T-helper 2 cell treated with Interferon-gamma antibody and Interleukin-4, amounts not matched to agents 5 μg/mL and 100 μg/mL, for 36 hours (primary cell): ENCODE data around the gene ICAM1.
A peak's percentile ranks its signal among the peaks of the same experiment; 100 is the strongest.
"Not testable (repeated sequence)": the region's sequence is repeated elsewhere in the genome, so short reads cannot be mapped to it uniquely, and the experiment has no call there.

Experiments
- DNase-seq: peaks from one replicate; pipeline ENCODE4 v3.0.0; 2021; ENCODE audit warnings: low spot score
- H3K27ac Mint-ChIP-seq: one replicate; pipeline ENCODE4 v1.8.0; 2021; ENCODE audit warnings: mild to moderate bottlenecking, mixed read lengths
- H3K27me3 Mint-ChIP-seq: one replicate; pipeline ENCODE4 v1.8.0; 2021; ENCODE audit warnings: low read depth, mixed read lengths
- H3K36me3 Mint-ChIP-seq: one replicate; pipeline ENCODE4 v1.8.0; 2021; ENCODE audit warnings: low read depth, mixed read lengths
- H3K4me1 Mint-ChIP-seq: one replicate; pipeline ENCODE4 v1.8.0; 2021; ENCODE audit warnings: low read depth, mixed read lengths
- H3K4me3 Mint-ChIP-seq: one replicate; pipeline ENCODE4 v1.8.0; 2022; ENCODE audit warnings: mild to moderate bottlenecking, moderate library complexity, mixed read lengths
- H3K9me3 Mint-ChIP-seq: one replicate; pipeline ENCODE4 v1.8.0; 2021; ENCODE audit warnings: mixed read lengths

ICAM1 gene

GRCh38 chr19:10277795-10278589 is 7.1 kb downstream of the ICAM1 start:
- Mint-ChIP-seq H3K27me3 (no peaks in the 10 kb centered on the region), H3K36me3 (peaks cover 31% of the 10 kb centered on the region), H3K4me1 (peaks cover 16% of the 10 kb centered on the region), H3K9me3 (no peaks in the 10 kb centered on the region), H3K27ac (no peak overlapping the region), H3K4me3 (no peak overlapping the region)
- no peak for DNase-seq

GRCh38 chr19:10278935-10279334 is 8.0 kb downstream of the ICAM1 start:
- peaks cover 35% of the 10 kb centered on the region for H3K36me3 Mint-ChIP-seq
- no peaks in the 10 kb centered on the region for H3K27me3 Mint-ChIP-seq
- DNase-seq, result no peak
- no peak overlapping the region for H3K4me3 Mint-ChIP-seq
- no peaks in the 10 kb centered on the region for H3K9me3 Mint-ChIP-seq
- H3K4me1 Mint-ChIP-seq, result peaks cover 16% of the 10 kb centered on the region
- H3K27ac Mint-ChIP-seq, result no peak overlapping the region

- Mint-ChIP-seq H3K27me3 (no peaks in the 10 kb centered on the region), H3K9me3 (no peaks in the 10 kb centered on the region), H3K36me3 (peaks cover 34% of the 10 kb centered on the region), H3K4me3 (no peak overlapping the region), H3K4me1 (peaks cover 11% of the 10 kb centered on the region), H3K27ac (peak overlapping the region; percentile 43)
- DNase-seq, result no peak
Measured at GRCh38 chr19:10279737-10280442, 9.0 kb downstream of the ICAM1 start.

- H3K36me3 Mint-ChIP-seq, result peaks cover 45% of the 10 kb centered on the region
- not testable (repeated sequence) for H3K4me3 Mint-ChIP-seq, H3K27me3 Mint-ChIP-seq, H3K9me3 Mint-ChIP-seq, H3K27ac Mint-ChIP-seq, DNase-seq
- H3K4me1 Mint-ChIP-seq, result peaks cover 27% of the 10 kb centered on the region
Measured at GRCh38 chr19:10282043-10282442, 11.1 kb downstream of the ICAM1 start.

GRCh38 chr19:10283301-10284064 is 12.6 kb downstream of the ICAM1 start:
- Mint-ChIP-seq H3K4me3 (no peak overlapping the region), H3K36me3 (peaks cover 35% of the 10 kb centered on the region), H3K4me1 (peaks cover 33% of the 10 kb centered on the region), H3K9me3 (no peaks in the 10 kb centered on the region), H3K27me3 (peaks cover 3% of the 10 kb centered on the region), H3K27ac (no peak overlapping the region)
- no peak for DNase-seq

- Mint-ChIP-seq H3K27me3 (peaks cover 10% of the 10 kb centered on the region), H3K9me3 (no peaks in the 10 kb centered on the region), H3K36me3 (peaks cover 31% of the 10 kb centered on the region), H3K27ac (no peak overlapping the region), H3K4me1 (peaks cover 38% of the 10 kb centered on the region), H3K4me3 (no peak overlapping the region)
- DNase-seq, result no peak
Measured at GRCh38 chr19:10284065-10284959, 13.4 kb downstream of the ICAM1 start.

DNA sequence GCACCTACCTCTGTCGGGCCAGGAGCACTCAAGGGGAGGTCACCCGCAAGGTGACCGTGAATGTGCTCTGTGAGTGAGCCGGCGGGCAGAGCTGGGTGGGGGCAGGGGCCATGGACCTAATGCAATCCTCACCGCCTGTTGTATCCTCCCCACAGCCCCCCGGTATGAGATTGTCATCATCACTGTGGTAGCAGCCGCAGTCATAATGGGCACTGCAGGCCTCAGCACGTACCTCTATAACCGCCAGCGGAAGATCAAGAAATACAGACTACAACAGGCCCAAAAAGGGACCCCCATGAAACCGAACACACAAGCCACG is 14.0 kb downstream of the ICAM1 start:
- no peak for DNase-seq
- Mint-ChIP-seq H3K36me3 (peaks cover 28% of the 10 kb centered on the region), H3K27ac (peak overlapping the region; percentile 27), H3K27me3 (peaks cover 11% of the 10 kb centered on the region), H3K4me1 (peaks cover 35% of the 10 kb centered on the region), H3K9me3 (no peaks in the 10 kb centered on the region), H3K4me3 (no peak overlapping the region)

DNA sequence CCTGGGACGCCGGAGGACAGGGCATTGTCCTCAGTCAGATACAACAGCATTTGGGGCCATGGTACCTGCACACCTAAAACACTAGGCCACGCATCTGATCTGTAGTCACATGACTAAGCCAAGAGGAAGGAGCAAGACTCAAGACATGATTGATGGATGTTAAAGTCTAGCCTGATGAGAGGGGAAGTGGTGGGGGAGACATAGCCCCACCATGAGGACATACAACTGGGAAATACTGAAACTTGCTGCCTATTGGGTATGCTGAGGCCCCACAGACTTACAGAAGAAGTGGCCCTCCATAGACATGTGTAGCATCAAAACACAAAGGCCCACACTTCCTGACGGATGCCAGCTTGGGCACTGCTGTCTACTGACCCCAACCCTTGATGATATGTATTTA is 14.5 kb downstream of the ICAM1 start:
- no peak for DNase-seq
- Mint-ChIP-seq H3K36me3 (peaks cover 26% of the 10 kb centered on the region), H3K27ac (peak overlapping the region; percentile 27), H3K27me3 (peaks cover 16% of the 10 kb centered on the region), H3K4me1 (peaks cover 37% of the 10 kb centered on the region), H3K9me3 (no peaks in the 10 kb centered on the region), H3K4me3 (no peak overlapping the region)

GRCh38 chr19:10286803-10287737 is 16.1 kb downstream of the ICAM1 start, which contains the start of gene ICAM4:
ICAM4 (plus strand) TSS chr19:10286955; CDS start chr19:10287013, 58 bp downstream.
- H3K4me1 Mint-ChIP-seq, result peaks cover 48% of the 10 kb centered on the region
- peaks cover 22% of the 10 kb centered on the region for H3K36me3 Mint-ChIP-seq
- peak; percentile 52 for DNase-seq
- H3K27me3 Mint-ChIP-seq, result peaks cover 31% of the 10 kb centered on the region
- peak within 1 kb of the TSS; percentile 68 for H3K27ac Mint-ChIP-seq
- peak within 1 kb of the TSS; percentile 71 for H3K4me3 Mint-ChIP-seq
- no peaks in the 10 kb centered on the region for H3K9me3 Mint-ChIP-seq

DNA sequence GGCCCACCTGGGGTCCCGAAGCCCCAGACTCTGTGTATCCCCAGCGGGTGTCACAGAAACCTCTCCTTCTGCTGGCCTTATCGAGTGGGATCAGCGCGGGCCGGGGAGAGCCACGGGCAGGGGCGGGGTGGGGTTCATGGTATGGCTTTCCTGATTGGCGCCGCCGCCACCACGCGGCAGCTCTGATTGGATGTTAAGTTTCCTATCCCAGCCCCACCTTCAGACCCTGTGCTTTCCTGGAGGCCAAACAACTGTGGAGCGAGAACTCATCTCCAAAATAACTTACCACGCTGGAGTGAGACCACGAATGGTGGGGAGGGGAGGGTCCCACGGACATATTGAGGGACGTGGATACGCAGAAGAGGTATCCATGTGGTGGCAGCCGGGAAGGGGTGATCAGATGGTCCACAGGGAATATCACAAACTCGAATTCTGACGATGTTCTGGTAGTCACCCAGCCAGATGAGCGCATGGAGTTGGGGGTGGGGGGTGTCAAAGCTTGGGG is 17.8 kb downstream of the ICAM1 start:
- peak; percentile 49 for DNase-seq
- Mint-ChIP-seq H3K27me3 (peaks cover 48% of the 10 kb centered on the region), H3K4me1 (peaks cover 58% of the 10 kb centered on the region), H3K9me3 (no peaks in the 10 kb centered on the region), H3K27ac (peak overlapping the region; percentile 69), H3K36me3 (peaks cover 17% of the 10 kb centered on the region), H3K4me3 (peak overlapping the region; percentile 87)

DNA sequence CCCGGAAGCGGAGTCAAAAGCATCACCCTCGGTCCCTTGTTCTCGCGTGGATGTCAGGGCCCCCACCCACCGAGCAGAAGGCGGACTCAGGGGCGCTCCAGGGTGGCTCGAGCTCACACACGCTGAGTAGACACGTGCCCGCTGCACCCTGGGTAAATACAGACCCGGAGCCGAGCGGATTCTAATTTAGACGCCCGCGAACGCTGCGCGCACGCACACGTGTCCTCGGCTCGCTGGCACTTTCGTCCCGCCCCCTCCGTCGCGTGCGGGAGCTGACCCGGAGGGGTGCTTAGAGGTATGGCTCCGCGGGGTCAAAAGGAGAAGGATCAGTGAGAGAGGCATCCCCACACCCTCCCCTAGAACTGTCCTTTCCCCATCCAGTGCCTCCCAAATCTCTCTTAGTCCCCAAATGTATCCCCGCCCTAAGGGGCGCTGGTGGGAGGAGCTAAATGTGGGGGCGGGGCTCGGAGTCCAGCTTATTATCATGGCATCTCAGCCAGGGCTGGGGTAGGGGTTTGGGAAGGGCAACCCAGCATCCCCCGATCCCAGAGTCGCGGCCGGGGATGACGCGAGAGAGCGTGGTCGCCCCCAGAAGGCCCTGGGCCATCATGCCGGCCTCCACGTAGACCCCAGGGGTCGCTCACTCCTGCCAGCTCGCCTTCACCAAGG is 18.4 kb downstream of the ICAM1 start:
- Mint-ChIP-seq H3K27ac (peak overlapping the region; percentile 69), H3K4me1 (peaks cover 58% of the 10 kb centered on the region), H3K4me3 (peak overlapping the region; percentile 87), H3K36me3 (peaks cover 15% of the 10 kb centered on the region), H3K9me3 (no peaks in the 10 kb centered on the region), H3K27me3 (peaks cover 52% of the 10 kb centered on the region)
- DNase-seq, result peak; percentile 64

- H3K36me3 Mint-ChIP-seq, result peaks cover 11% of the 10 kb centered on the region
- DNase-seq, result peak; percentile 35
- peak within 1 kb of the TSS; percentile 77 for H3K27ac Mint-ChIP-seq
- peaks cover 61% of the 10 kb centered on the region for H3K4me1 Mint-ChIP-seq
- no peaks in the 10 kb centered on the region for H3K9me3 Mint-ChIP-seq
- H3K4me3 Mint-ChIP-seq, result peak within 1 kb of the TSS; percentile 87
- peaks cover 58% of the 10 kb centered on the region for H3K27me3 Mint-ChIP-seq
Measured at GRCh38 chr19:10289836-10290356, 19.0 kb downstream of the ICAM1 start, which contains the start of gene ICAM5. ICAM5 (plus strand) TSS chr19:10289952; CDS start chr19:10290044, 92 bp downstream.
